Measurements from ENCODE around the gene UNC13D.
A peak's percentile ranks its signal among the peaks of the same experiment; 100 is the strongest.

Gene UNC13D

GRCh38 chr17:75823257-75824041, 20.8 kb downstream of the UNC13D start:
- no peak for TF ChIP-seq EGR1 (IDR thresholded peaks at IDR 0.05)
- TF ChIP-seq TCF12 (IDR thresholded peaks at IDR 0.05; ENCODE audit: low read depth): no peak
- TF ChIP-seq YY1 (IDR thresholded peaks at IDR 0.05; ENCODE audit: low read depth): no peak
- TF ChIP-seq RAD21 (IDR thresholded peaks at IDR 0.05; ENCODE audit: low read depth): no peak
- no peak for TF ChIP-seq EP300 (IDR thresholded peaks at IDR 0.05; ENCODE audit: borderline replicate concordance)

GRCh38 chr17:75822800-75823166, 21.4 kb downstream of the UNC13D start:
- no peak for TF ChIP-seq FOXM1 (IDR thresholded peaks at IDR 0.05; ENCODE audit: borderline replicate concordance, low read depth)
- TF ChIP-seq NFIC (IDR thresholded peaks at IDR 0.05): no peak
- no peak for TF ChIP-seq YY1 (IDR thresholded peaks at IDR 0.05; ENCODE audit: low read depth)
- TF ChIP-seq TCF12 (IDR thresholded peaks at IDR 0.05; ENCODE audit: low read depth): no peak
- TF ChIP-seq TAF1 (IDR thresholded peaks at IDR 0.05; ENCODE audit: low read depth): no peak
- TF ChIP-seq CEBPB (IDR thresholded peaks at IDR 0.05): no peak
- TF ChIP-seq CREB1 (IDR thresholded peaks at IDR 0.05; ENCODE audit: low read depth): no peak
- no peak for TF ChIP-seq TEAD4 (IDR thresholded peaks at IDR 0.05)
- TF ChIP-seq REST (IDR thresholded peaks at IDR 0.05; ENCODE audit: low read depth): no peak
- no peak for TF ChIP-seq ZBTB7A (IDR thresholded peaks at IDR 0.05; ENCODE audit: low read depth)

GRCh38 chr17:75822119-75822799, 21.9 kb downstream of the UNC13D start:
- no peak for TF ChIP-seq EP300 (IDR thresholded peaks at IDR 0.05; ENCODE audit: borderline replicate concordance)
- TF ChIP-seq NFIC (IDR thresholded peaks at IDR 0.05): peak; percentile 90
- TF ChIP-seq TCF12 (IDR thresholded peaks at IDR 0.05; ENCODE audit: low read depth): peak; percentile 32; the same call in 1 of the 2 replicates
- peak; percentile 59 for TF ChIP-seq EGR1 (IDR thresholded peaks at IDR 0.05)
- TF ChIP-seq MAX (IDR thresholded peaks at IDR 0.05): peak; percentile 33; the same call in 1 of the 2 replicates
- TF ChIP-seq YY1 (IDR thresholded peaks at IDR 0.05; ENCODE audit: low read depth): no peak
- no peak for TF ChIP-seq FOXM1 (IDR thresholded peaks at IDR 0.05; ENCODE audit: borderline replicate concordance, low read depth)
- no peak for TF ChIP-seq REST (IDR thresholded peaks at IDR 0.05; ENCODE audit: low read depth)

GRCh38 chr17:75821552-75821951, 22.7 kb downstream of the UNC13D start:
- TF ChIP-seq USF1 (IDR thresholded peaks at IDR 0.05) (no peak), EGR1 (IDR thresholded peaks at IDR 0.05) (no peak), FOXM1 (IDR thresholded peaks at IDR 0.05; ENCODE audit: borderline replicate concordance, low read depth) (no peak), CEBPB (IDR thresholded peaks at IDR 0.05) (no peak), YY1 (IDR thresholded peaks at IDR 0.05; ENCODE audit: low read depth) (no peak), TAF1 (IDR thresholded peaks at IDR 0.05; ENCODE audit: low read depth) (no peak), REST (IDR thresholded peaks at IDR 0.05; ENCODE audit: low read depth) (no peak), CREB1 (IDR thresholded peaks at IDR 0.05; ENCODE audit: low read depth) (no peak), ZBTB7A (IDR thresholded peaks at IDR 0.05; ENCODE audit: low read depth) (no peak), RAD21 (IDR thresholded peaks at IDR 0.05; ENCODE audit: low read depth) (no peak), TCF12 (IDR thresholded peaks at IDR 0.05; ENCODE audit: low read depth) (no peak), TEAD4 (IDR thresholded peaks at IDR 0.05) (no peak), MAX (IDR thresholded peaks at IDR 0.05) (no peak), NFIC (IDR thresholded peaks at IDR 0.05) (no peak), EP300 (IDR thresholded peaks at IDR 0.05; ENCODE audit: borderline replicate concordance) (no peak)

Measured in Ishikawa (cell line).